ACC112 (cell line): ENCODE data around the gene TRIP10.

Source experiments
- H2AFZ ChIP-seq: fragments of 200-600 bp; sonication (generic); one replicate; pipeline ENCODE4 v1.6.0; 2017; ENCODE audit warnings: antibody characterized with exemption, low read length; ENCODE audit not compliant: unreplicated experiment
- H3K27ac ChIP-seq: fragments of 200-600 bp; sonication (generic); 2 replicates; pipeline ENCODE4 v1.5.1; 2014; ENCODE audit warnings: low read depth, mild to moderate bottlenecking, antibody characterized with exemption, low read length, moderate library complexity
- H3K27me3 ChIP-seq: fragments of 200-600 bp; sonication (generic); 2 replicates; pipeline ENCODE4 v1.6.1; 2014; ENCODE audit warnings: mild to moderate bottlenecking, antibody characterized with exemption, low read length, moderate library complexity, mixed read lengths; ENCODE audit not compliant: insufficient read depth
- H3K36me3 ChIP-seq: fragments of 200-600 bp; sonication (generic); 2 replicates; pipeline ENCODE4 v1.6.1; 2016; ENCODE audit warnings: mild to moderate bottlenecking, antibody characterized with exemption, low read length, moderate library complexity, mixed read lengths; ENCODE audit not compliant: insufficient read depth
- H3K4me1 ChIP-seq: fragments of 200-600 bp; sonication (generic); one replicate; pipeline ENCODE4 v1.6.1; 2016; ENCODE audit warnings: low read length, mixed read lengths; ENCODE audit not compliant: insufficient read depth, unreplicated experiment, control insufficient read depth
- H3K4me3 ChIP-seq: fragments of 200-600 bp; sonication (generic); 2 replicates; pipeline ENCODE4 v1.5.1; 2014; ENCODE audit warnings: mild to moderate bottlenecking, low read depth, low read length
- H3K79me2 ChIP-seq: fragments of 200-600 bp; sonication (generic); one replicate; pipeline ENCODE4 v1.6.0; 2016; ENCODE audit warnings: low read length; ENCODE audit not compliant: control insufficient read depth, unreplicated experiment, insufficient read depth

The TRIP10 gene

GRCh38 chr19:6735181-6735911 is 4.1 kb upstream of the TRIP10 start:
- H2AFZ ChIP-seq = no peak overlapping the region
- peak overlapping the region; percentile 80; the same call in 1 of the 2 replicates for H3K27ac ChIP-seq
- H3K4me3 ChIP-seq = peak overlapping the region; percentile 88

GRCh38 chr19:6736169-6736916 is 3.1 kb upstream of the TRIP10 start:
- Histone ChIP-seq H2AFZ (no peak overlapping the region), H3K27me3 (no peaks in the 10 kb centered on the region), H3K27ac (peak overlapping the region; percentile 80), H3K4me3 (peak overlapping the region; percentile 88), H3K36me3 (no peaks in the 10 kb centered on the region), H3K4me1 (peaks cover 24% of the 10 kb centered on the region), H3K79me2 (peaks cover 21% of the 10 kb centered on the region)

More at GRCh38 chr19:6735181-6735911, 4.1 kb upstream of the TRIP10 start:
- Histone ChIP-seq H3K27me3 (no peaks in the 10 kb centered on the region), H3K36me3 (no peaks in the 10 kb centered on the region), H3K79me2 (peaks cover 11% of the 10 kb centered on the region), H3K4me1 (peaks cover 24% of the 10 kb centered on the region)

- H3K36me3 ChIP-seq = no peaks in the 10 kb centered on the region
- no peak overlapping the region for H2AFZ ChIP-seq
- no peaks in the 10 kb centered on the region for H3K27me3 ChIP-seq
- H3K79me2 ChIP-seq = peaks cover 27% of the 10 kb centered on the region
- H3K4me1 ChIP-seq = peaks cover 27% of the 10 kb centered on the region
- H3K27ac ChIP-seq = peak overlapping the region; percentile 80
- peak overlapping the region; percentile 88 for H3K4me3 ChIP-seq
Measured at GRCh38 chr19:6736917-6737283, 2.6 kb upstream of the TRIP10 start.

- Histone ChIP-seq H3K27ac (peak within 1 kb of the TSS; percentile 80), H2AFZ (peak within 1 kb of the TSS; percentile 89), H3K4me3 (peak within 1 kb of the TSS; percentile 88), H3K4me1 (peaks cover 27% of the 10 kb centered on the region), H3K36me3 (no peaks in the 10 kb centered on the region), H3K79me2 (peaks cover 30% of the 10 kb centered on the region), H3K27me3 (no peaks in the 10 kb centered on the region)
Measured at GRCh38 chr19:6737284-6737872, 2.1 kb upstream of the TRIP10 start, which contains the start of gene GPR108. TSS of gene GPR108 (minus strand) at chr19:6737580. CDS start at chr19:6737576, 4 bp downstream.

GRCh38 chr19:6737873-6738786 is 1.4 kb upstream of the TRIP10 start:
- peaks cover 35% of the 10 kb centered on the region for H3K79me2 ChIP-seq
- peak overlapping the region; percentile 60 for H3K27ac ChIP-seq
- peaks cover 4% of the 10 kb centered on the region; the same call in 1 of the 2 replicates for H3K36me3 ChIP-seq
- H2AFZ ChIP-seq = peak overlapping the region; percentile 89
- H3K4me3 ChIP-seq = peak overlapping the region; percentile 74
- H3K27me3 ChIP-seq = no peaks in the 10 kb centered on the region
- H3K4me1 ChIP-seq = peaks cover 27% of the 10 kb centered on the region

GRCh38 chr19:6738787-6739389 is 592 bp upstream of the TRIP10 start:
- Histone ChIP-seq H2AFZ (peak overlapping the region; percentile 89), H3K27me3 (no peaks in the 10 kb centered on the region), H3K79me2 (peaks cover 38% of the 10 kb centered on the region), H3K4me3 (peak overlapping the region; percentile 74), H3K27ac (peak overlapping the region; percentile 60), H3K4me1 (peaks cover 27% of the 10 kb centered on the region), H3K36me3 (peaks cover 10% of the 10 kb centered on the region; the same call in 1 of the 2 replicates)

- Histone ChIP-seq H2AFZ (no peak overlapping the region), H3K4me3 (peak overlapping the region; percentile 82), H3K27me3 (no peaks in the 10 kb centered on the region), H3K36me3 (peaks cover 10% of the 10 kb centered on the region; the same call in 1 of the 2 replicates), H3K4me1 (peaks cover 36% of the 10 kb centered on the region), H3K27ac (peak overlapping the region; percentile 32; the same call in 1 of the 2 replicates), H3K79me2 (peaks cover 38% of the 10 kb centered on the region)
Measured at GRCh38 chr19:6739883-6740588, 556 bp downstream of the TRIP10 start.

- peaks cover 14% of the 10 kb centered on the region; the same call in 1 of the 2 replicates for H3K36me3 ChIP-seq
- H3K27me3 ChIP-seq = no peaks in the 10 kb centered on the region
- no peak overlapping the region for H2AFZ ChIP-seq
- peak overlapping the region; percentile 82 for H3K4me3 ChIP-seq
- peak overlapping the region; percentile 32 for H3K27ac ChIP-seq
- H3K79me2 ChIP-seq = peaks cover 43% of the 10 kb centered on the region
- peaks cover 38% of the 10 kb centered on the region for H3K4me1 ChIP-seq
Measured at GRCh38 chr19:6740589-6741343, 1.3 kb downstream of the TRIP10 start.

- Histone ChIP-seq H3K4me3 (no peak overlapping the region), H3K27me3 (no peaks in the 10 kb centered on the region), H3K79me2 (peaks cover 45% of the 10 kb centered on the region), H3K4me1 (peaks cover 32% of the 10 kb centered on the region), H3K27ac (no peak overlapping the region; the same call in 1 of the 2 replicates), H3K36me3 (peaks cover 31% of the 10 kb centered on the region), H2AFZ (no peak overlapping the region)
Measured at GRCh38 chr19:6743066-6743465, 3.6 kb downstream of the TRIP10 start.
